Measurements from ENCODE around the gene FKBP5.

Gene FKBP5

GRCh38 chr6:35725721-35726438 is 37.2 kb upstream of the FKBP5 start:
- peak; percentile 60 to 80 for DNase-seq (ENCODE audit: low read depth in 1 of 2, low spot score in 1 of 2)
- Histone ChIP-seq H3K27ac (replicated peaks) (peak overlapping the region; percentile 9; the same call in 1 of the 2 replicates), H3K4me3 (replicated peaks; ENCODE audit: insufficient read depth, low read length) (no peak overlapping the region), H3K27me3 (ENCODE audit: insufficient read depth, poor library complexity, severe bottlenecking) (no peaks in the 10 kb centered on the region)
- TF ChIP-seq REST (IDR thresholded peaks at IDR 0.05; ENCODE audit: insufficient replicate concordance, low read depth) = peak; percentile 45
- TF ChIP-seq POLR2AphosphoS5 (IDR thresholded peaks at IDR 0.05; ENCODE audit: low read depth) = 0 out of 2 replicates have a peak, but pooled peaks have one; percentile 3
- peak; percentile 49; the same call in 1 of the 2 replicates for TF ChIP-seq SPI1 (IDR thresholded peaks at IDR 0.05; ENCODE audit: borderline replicate concordance, low read depth)
- TF ChIP-seq GABPA (IDR thresholded peaks at IDR 0.05; ENCODE audit: low read depth) = no peak

GRCh38 chr6:35725081-35725708 is 36.5 kb upstream of the FKBP5 start:
- Histone ChIP-seq H3K27me3 (ENCODE audit: insufficient read depth, poor library complexity, severe bottlenecking) (no peaks in the 10 kb centered on the region), H3K4me3 (replicated peaks; ENCODE audit: insufficient read depth, low read length) (no peak overlapping the region), H3K27ac (replicated peaks) (peak overlapping the region; percentile 9; the same call in 1 of the 2 replicates)
- DNase-seq (ENCODE audit: low read depth in 1 of 2, low spot score in 1 of 2) = no peak
- no peak for TF ChIP-seq POLR2AphosphoS5 (IDR thresholded peaks at IDR 0.05; ENCODE audit: low read depth)
- no peak for TF ChIP-seq GABPA (IDR thresholded peaks at IDR 0.05; ENCODE audit: low read depth)
- no peak for TF ChIP-seq SPI1 (IDR thresholded peaks at IDR 0.05; ENCODE audit: borderline replicate concordance, low read depth)
- TF ChIP-seq REST (IDR thresholded peaks at IDR 0.05; ENCODE audit: insufficient replicate concordance, low read depth) = no peak

DNA sequence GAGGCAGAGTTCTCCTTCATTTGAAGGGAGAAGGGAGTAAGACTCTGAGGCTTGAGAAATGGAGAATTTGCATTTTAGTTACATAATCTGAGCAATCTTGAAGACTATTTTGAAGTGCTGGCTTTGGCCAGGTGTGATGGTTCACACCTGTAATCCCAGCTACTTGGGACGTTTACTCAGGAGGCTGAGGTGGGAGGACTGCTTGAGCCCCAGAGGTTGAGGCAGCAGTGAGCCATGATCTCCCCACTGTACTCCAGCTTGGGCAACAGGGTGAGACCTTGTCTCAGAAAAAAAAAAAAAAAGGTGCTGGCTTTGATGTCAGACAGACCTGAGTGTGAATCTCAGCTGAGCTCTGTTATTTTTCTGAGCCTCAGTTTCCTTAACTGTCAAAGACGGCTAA is 35.8 kb upstream of the FKBP5 start:
- no peak for TF ChIP-seq POLR2AphosphoS5 (IDR thresholded peaks at IDR 0.05; ENCODE audit: low read depth)
- Histone ChIP-seq H3K27ac (replicated peaks) (no peak overlapping the region), H3K27me3 (ENCODE audit: insufficient read depth, poor library complexity, severe bottlenecking) (no peaks in the 10 kb centered on the region), H3K4me3 (replicated peaks; ENCODE audit: insufficient read depth, low read length) (no peak overlapping the region)
- DNase-seq (ENCODE audit: low read depth in 1 of 2, low spot score in 1 of 2) = no peak

- no peak overlapping the region for H3K4me3 ChIP-seq (replicated peaks; ENCODE audit: insufficient read depth, low read length)
- no peaks in the 10 kb centered on the region for H3K27me3 ChIP-seq (ENCODE audit: insufficient read depth, poor library complexity, severe bottlenecking)
- no peak for TF ChIP-seq GABPA (IDR thresholded peaks at IDR 0.05; ENCODE audit: low read depth)
- no peak for TF ChIP-seq POLR2AphosphoS5 (IDR thresholded peaks at IDR 0.05; ENCODE audit: low read depth)
- TF ChIP-seq SPI1 (IDR thresholded peaks at IDR 0.05; ENCODE audit: borderline replicate concordance, low read depth) = no peak
- no peak for TF ChIP-seq REST (IDR thresholded peaks at IDR 0.05; ENCODE audit: insufficient replicate concordance, low read depth)
- no peak for TF ChIP-seq CTCF (IDR thresholded peaks at IDR 0.05; ENCODE audit: insufficient read depth, low read length)
- no peak for DNase-seq (ENCODE audit: low read depth in 1 of 2, low spot score in 1 of 2)
- no peak overlapping the region for H3K27ac ChIP-seq (replicated peaks)
Observed at GRCh38 chr6:35724059-35724458, 35.3 kb upstream of the FKBP5 start.
